ENCODE results near the gene GEN1.

GEN1 gene, protein sequence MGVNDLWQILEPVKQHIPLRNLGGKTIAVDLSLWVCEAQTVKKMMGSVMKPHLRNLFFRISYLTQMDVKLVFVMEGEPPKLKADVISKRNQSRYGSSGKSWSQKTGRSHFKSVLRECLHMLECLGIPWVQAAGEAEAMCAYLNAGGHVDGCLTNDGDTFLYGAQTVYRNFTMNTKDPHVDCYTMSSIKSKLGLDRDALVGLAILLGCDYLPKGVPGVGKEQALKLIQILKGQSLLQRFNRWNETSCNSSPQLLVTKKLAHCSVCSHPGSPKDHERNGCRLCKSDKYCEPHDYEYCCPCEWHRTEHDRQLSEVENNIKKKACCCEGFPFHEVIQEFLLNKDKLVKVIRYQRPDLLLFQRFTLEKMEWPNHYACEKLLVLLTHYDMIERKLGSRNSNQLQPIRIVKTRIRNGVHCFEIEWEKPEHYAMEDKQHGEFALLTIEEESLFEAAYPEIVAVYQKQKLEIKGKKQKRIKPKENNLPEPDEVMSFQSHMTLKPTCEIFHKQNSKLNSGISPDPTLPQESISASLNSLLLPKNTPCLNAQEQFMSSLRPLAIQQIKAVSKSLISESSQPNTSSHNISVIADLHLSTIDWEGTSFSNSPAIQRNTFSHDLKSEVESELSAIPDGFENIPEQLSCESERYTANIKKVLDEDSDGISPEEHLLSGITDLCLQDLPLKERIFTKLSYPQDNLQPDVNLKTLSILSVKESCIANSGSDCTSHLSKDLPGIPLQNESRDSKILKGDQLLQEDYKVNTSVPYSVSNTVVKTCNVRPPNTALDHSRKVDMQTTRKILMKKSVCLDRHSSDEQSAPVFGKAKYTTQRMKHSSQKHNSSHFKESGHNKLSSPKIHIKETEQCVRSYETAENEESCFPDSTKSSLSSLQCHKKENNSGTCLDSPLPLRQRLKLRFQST

DNA sequence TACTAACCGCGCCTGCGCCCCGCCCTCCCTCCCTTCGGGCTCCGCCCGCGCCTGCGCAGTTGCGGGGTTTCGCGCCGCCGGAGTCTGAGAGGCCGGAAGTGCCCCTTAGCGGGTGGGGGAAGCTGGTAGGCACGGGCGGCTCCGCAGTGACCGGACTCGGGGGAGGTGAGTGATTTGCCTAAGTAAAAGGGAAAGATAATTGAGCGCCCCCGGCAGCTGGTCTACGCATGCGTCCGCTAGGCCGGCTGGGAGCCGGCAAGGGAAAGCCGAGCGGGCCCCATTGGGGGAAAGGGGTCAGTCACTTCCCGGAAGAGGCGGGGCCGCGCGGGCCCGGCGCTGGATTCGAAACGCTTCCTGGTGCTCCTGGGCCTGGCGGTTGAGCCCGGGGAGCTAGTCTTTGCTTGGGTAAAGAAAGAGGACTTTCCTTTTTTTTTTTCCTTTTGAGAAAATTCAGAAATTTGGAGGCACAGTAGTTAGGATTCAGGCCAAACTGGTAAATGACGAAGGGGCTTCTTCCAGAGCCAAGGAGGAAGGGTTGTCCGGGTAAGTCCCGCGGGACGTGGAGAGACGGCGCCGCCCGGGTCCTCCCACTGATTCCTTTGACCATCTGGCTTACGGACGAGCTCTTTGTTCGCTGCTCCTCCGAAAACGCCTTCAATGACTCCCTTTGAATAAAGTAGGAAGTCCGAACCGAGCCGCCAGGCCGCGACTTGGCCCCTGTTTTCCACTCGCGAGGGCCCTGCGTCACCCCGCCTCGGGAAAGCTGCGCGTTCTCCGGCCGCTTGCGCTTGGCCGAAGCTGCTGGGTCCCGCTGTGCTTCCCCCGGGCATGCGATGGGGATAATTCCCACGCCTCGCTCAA is at the start of gene GEN1, which contains the start of gene SMC6:
GEN1 (plus strand) TSS at position 336 of the 861 bp plus-strand sequence. CDS start 5,806 bp downstream, outside the sequence.
SMC6 (minus strand) TSS at position 8 of the 861 bp plus-strand sequence. CDS start 7,864 bp downstream, outside the sequence.
- peak; percentile 91 for DNase-seq

DNA sequence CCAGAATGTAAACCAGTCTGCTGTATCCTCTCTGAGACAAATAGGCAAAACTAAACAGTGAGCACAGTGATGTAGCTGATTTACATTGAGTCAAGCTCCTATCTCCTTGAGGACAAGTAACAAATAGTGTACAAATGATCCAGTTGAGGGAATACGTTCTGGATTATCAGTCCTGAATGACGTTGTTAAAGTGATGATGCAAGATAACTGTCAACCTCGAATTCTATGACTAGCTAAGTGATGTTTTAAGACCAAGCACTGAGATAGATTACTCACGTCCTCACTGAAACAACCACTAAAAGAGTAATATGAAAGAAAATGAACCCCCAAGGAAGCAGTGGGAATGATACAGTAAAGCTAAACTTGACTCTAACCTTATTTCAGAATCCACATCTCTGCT is 47.1 kb upstream of the GEN1 start:
- DNase-seq: no peak

DNA sequence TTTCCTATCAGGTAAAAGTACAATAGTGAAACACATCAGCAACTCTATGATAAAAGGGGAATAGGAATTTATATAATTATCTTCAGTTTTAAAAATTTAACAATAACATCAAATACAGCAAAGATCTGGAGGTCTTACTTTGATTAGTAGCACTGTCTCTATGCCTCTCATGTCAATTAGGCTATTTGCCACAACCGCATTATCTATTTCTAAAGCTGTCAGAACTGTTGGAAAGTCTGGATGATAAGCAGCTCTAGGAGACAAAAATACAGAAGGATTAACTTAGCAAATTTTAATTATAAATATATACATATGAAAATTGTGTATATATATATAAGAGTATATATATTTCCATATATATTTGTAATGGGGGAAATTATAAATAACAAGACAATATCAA is 45.4 kb upstream of the GEN1 start:
- no peak for DNase-seq

DNA sequence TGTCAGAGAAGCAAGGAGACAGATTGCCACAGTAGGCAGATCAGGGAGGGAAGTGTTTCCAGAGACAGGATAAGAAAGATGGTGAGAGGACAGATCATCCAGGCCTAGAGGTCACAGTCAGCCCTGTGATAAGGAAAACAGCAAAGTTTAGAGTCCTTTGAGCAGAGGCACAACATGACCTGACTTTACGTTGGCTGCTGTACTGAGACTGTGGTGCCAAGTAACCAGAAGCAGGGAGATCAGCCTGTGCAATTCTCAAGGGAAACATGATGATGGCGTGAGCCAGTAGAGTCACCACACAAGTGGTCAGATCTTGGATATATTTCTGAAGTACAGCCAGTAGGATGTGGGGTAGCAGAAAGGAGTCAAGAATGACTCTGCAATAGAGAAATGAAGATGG is 44.0 kb upstream of the GEN1 start:
- no peak for DNase-seq

DNA sequence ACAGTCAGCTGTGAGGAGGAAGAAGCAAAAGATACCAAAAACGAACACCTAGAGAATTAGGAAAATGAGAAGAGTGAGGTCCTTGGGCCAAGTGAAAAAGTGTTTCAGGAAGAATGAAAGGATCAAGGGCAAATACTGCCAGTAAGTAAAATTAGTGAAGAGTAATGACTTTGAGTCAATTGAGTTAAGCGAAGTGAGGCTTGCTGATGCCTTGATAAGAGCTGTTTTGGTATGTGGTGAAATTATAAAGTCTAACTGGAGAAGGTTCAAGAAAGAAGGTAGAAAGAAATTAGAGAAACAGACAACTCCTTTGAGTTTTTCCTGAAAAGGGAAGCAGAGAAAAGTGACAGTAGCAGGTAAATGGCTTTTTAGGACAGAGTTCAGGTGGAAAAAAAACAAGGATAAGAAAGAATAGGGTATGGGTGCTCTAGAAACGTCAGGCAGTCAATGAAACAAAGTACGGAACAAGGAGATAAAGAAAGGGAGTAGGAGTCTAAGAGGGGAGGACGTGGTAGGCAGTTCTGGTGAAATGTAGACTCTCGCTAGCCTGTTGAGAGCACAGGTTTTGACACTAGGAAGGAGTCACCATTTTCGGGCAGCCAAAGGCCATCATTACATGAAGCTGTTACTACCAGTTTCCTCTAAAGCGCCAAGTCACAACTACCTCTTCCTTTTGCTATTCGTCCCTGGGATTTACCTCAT is 43.2 kb upstream of the GEN1 start:
- no peak for DNase-seq

DNA sequence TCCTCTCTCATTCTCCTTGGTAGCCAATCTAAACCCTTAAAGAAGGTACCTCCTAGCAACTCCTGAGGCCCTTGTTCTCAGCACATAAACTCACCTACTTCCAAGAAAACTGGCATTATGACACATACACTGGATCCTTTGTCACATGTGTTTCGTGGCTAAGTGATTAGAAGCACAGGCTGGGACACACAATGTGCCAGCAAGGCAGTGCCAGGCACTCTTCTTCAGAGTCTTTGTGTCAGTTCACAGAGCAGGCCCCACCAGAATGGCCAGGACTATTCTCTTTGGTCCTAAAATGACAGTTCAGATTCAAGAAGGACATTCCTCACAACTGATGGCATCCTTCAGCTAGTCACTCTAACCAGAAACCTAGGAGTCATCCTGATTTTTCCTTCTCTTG is 40.6 kb upstream of the GEN1 start:
- no peak for DNase-seq

DNA sequence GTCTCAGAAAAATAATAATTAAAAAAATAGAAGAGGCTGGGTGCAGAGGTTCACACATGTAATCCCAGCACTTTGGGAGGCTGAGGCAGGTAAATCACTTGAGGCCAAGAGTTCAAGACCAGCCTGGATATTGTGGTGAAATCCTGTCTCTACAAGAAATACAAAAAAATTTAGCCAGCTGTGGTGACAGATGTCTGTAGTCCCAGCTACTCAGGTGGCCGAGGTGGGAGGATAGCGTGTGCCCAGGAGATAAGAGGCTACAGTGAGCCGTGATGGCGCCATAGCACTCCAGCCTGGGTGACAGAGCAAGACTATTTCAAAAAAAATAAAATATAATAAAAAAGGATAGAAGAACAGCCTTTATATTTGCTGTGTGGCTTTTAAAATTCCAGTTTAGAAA is 36.3 kb upstream of the GEN1 start:
- no peak for DNase-seq

DNA sequence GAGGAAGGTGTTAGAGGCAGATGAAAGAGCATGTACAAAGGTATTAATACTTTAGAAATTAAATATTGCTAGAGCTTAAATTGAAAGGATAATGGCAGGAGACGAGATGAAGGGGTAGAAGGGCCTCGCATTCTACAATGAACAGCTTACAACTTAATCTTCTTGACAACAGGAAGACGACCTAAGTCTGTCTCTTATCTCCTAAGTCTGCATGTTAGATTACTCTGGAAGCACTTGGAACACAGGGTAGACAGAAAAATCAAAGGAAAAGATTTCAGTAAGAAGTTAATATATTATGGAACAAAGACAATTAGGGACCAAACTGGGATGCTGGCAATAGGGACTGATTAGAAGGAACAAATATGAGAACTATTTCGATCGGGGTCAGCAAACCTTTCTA is 35.2 kb upstream of the GEN1 start:
- DNase-seq: no peak

DNA sequence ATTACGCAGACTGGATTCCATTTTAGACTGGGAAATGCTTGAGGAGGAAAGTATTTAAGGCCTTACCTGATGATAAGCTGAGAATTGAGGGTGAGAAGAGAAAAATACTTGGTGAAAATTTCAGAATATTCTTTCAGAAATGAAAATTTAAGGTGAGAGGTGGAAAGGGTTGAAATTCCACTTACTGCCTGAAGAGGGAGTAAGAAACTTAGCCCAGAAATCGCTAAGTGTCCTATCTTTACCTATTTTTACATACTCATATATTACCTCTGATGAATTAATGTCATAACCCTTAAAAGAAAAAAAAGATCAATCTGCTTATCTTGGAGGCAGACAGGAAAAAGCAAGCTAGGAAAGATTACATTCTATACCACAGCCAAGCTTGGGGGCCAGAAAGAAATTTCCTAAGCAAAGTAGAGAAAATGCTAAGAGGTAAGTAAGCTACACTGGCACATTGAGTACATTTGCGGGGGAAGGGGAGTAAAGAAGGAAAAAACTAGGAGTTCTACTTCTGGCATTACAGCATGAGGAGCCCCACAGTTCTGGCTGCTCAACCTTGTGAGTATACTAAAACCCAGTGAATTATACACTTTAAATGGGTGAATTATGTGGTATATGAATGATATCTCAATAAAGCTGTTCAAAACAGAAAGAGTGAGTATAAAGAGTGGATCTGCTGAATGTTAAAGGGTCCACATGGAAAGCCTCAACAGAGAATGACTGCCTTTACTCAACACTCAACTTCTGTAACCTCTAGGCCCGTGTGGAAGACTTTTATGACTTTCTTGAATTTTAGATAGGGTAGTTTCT is 34.2 kb upstream of the GEN1 start:
- DNase-seq: no peak

DNA sequence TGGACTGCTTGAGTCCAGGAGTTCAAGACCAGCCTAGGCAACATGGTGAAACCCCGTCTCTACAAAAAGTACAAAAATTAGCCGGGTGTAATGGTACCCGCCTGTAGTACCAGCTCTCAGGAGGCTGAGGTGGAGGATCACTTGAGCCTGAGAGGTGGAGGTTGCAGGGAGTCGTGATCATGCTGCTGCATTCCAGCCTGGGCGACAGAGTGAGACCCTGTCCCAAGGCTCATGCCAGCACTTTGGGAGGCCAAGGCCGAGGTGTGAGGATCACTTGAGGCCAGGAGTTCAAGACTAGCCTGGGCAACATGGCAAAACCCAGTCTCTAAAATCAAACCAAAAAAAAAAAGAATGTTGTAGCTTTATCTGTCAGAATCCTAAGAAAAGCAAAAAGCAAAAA is 25.7 kb upstream of the GEN1 start:
- DNase-seq: no peak

DNA sequence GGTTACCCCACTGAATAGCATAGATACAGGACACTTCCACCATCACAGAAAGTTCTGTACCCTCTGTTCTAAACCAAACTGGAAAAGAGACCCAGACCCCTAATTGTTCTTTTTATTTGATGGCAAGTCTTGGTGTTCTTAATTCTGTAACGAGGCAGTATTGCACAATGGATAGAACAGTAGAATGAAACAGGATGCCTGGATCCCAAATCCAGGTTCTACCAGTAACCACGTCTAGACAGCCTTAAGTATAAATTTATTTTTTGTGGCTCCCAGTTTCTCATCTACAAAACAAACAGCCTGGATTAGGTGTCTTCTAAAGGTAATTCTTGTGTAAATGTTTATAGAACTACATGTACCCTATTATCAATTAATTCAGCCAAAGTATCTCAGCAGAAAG is 24.1 kb upstream of the GEN1 start:
- DNase-seq: no peak

DNA sequence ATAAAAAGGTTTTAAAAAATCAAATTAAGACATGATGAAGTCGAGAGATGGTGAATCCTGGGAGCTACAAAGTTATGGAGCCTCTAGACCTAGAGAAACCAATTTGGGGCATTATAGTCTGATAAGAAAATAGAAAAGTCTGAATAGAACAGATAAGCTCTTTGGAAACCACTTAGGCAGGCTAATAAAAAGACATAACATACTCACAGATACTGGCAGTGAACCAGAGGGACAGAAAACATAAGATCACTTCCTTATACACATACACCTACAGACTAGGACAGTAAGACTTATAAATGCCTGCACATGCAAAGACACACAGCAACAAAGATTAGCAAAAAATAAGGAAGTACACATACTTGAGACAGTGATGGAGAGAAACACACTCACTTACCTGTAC is 20.3 kb upstream of the GEN1 start:
- DNase-seq: no peak

DNA sequence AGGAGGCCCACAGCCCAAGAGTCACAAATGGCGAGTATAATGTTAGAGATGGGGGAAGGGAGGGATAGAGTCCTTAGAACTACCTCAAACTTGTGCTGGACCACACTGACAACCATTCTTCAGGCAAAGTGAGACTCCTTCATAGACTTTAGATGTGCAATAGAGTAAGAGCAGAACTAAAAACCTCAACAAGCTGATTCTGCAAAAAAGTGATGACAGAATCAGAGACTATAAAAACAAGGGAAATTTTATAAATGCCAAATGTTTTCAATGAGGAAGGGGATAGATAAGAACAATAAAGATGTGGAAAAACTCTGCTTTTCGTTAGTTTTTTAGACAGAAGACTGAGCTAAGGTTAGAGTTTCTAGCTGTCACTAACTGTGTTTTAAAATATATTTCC is 18.1 kb upstream of the GEN1 start:
- no peak for DNase-seq

DNA sequence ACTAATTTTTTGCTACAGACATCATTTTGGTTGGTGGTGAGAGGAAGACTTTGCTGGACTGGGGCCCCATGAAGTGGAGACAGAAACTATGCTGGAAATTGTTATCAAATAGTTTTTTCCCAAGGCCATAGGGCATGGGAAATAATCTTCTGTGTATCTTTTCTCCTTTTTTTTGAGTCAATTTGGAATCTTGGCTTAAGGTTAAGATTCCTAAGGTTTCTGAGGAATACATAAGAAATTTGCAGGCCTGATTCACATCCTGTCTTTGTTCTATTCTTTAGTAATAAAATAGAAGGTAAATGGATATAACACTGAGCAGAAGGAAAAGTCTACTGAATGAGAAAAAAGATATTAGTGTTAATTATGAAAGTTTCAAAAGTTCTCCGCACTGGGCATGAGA is 16.9 kb upstream of the GEN1 start:
- no peak for DNase-seq

DNA sequence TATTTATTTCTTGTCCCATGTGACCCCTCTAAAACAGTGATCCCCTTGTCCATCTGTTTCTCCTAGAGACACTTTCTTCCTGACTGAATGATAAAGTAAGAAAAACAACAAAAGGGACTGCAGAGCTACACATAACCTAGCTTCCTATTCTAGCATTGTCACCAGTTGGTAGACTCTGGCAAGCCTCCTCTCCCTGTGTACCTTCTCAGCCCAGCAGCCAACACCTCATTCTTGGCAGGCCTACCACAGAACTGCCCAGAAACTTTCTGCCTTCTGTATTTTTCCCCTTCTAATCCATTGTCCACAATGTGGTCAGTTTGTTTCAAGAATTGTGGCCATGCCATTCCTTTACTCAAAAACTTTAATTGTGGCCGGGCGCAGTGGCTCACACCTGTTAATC is 13.7 kb upstream of the GEN1 start:
- DNase-seq: no peak

DNA sequence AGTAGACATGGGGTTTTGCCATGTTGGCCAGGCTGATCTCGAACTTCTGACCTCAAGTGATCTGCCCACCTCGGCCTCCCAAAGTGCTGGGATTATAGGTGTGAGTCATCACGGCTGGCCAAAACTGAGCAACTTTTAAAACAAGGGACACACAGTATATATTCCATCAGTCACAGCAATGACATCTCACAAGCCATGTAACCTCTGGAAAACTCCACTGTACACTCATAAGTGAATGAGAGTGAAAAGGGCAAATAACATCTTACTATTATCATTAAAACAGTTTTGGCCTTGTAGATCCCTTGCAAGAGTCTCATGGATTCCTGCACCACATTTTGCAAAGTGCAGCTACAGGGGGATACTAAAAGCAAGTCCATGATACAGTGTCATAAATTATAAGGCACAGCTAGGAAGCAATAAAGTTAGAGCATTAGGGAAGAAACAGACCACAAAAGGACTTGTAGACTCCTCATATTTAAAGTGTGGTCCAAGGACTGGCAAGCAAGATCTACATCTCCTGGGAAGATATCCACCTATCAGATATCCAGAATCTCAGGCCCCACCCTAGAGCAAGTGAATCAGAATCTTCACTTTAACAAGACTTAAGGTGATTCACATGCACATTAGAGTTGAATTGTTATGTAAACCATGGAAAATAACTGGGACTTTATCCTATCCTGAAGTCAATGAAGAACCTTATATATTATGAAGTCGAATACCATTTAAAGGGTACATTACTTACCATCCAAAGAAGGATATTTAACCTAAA is 6.1 kb upstream of the GEN1 start:
- no peak for DNase-seq

DNA sequence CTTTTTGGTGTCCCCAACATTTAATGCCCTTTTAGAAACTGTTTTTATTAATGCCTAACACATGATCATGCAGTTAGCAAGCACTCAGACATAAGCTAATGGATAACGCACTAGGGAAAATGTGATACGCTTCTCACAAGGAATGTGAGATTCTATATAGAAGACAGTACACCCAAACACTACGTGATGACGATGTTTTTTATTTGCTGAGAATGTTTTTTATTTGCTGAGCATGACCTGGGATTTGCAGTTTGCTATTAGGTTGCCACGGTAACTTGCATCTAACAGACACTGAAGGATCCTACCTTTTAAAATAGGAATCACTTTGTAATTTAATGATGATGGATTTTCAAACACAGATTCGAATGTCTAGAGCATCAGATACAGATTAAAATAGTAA is 5.2 kb upstream of the GEN1 start:
- DNase-seq: no peak

DNA sequence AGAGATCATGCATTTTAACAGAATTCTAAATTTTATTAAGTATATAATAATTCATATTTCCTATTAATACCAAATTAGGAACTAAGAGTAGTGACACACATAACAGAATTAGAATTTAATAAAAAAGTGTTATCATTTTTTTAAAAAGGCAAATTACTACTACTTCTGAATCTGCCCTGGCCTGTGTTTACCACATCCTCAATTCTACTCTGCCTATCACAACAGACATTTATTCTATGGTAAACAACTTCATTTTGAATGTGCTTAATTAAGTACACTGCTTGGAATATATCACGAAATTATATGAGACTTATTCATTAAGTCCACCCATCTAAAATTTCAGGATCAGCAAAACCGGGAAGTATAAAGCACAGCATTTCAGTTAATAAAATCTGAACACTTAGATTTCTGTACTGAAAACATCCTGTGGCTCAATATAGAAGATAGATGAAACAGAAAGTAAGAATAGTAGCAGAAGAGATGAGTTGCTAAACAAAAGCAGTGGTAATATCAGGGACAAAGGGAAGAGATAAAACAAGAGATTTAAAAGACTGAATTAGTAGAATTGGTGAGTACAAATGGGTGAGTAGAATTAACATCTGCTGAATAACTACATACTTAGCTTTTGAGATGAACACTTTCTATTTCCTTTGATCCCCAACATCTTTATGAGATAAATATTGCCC is 4.0 kb upstream of the GEN1 start:
- no peak for DNase-seq

DNA sequence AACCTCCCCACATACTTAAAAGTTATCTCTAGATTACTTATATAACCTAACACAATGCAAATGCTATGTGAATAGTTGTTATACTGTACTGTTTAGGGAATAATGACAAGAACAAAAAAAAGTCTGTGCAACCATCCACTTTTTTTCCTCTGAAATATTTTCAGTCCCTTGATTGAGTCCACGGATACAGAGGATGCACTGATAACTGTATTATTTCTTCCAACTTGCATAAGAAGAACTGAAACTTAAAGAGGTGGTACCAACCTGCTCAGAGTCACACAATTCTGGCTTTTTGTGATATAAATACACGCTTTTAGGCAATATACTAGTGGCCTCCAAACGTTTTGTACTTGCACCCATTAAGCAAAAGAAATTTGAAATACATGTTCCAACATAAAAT is 1.7 kb upstream of the GEN1 start:
- DNase-seq: no peak
